Measurements from ENCODE around the gene DHRS7.
"Not testable (repeated sequence)": the region's sequence is repeated elsewhere in the genome, so short reads cannot be mapped to it uniquely, and the experiment has no call there.

Gene DHRS7

DNA sequence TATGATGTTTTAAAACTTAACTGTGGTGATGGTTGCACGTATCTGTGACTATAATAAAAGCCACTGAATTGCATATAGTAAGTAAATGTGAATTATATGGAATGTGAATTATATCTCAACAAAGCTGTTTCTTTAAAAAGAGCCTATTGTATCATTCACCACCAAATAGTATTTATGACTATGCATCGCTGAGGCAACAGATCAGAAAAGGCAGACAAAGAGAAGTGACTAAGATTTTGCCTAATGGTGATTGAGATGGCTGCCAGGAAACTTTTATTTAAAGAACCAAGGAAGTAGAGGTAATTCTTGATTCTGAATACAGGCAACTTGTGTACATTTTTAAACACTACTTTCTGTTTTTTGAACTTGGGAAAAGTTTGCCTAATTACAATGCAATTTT lies 31.7 kb downstream of the DHRS7 start:
- DNase-seq (ENCODE audit: low read depth) = no peak

DNA sequence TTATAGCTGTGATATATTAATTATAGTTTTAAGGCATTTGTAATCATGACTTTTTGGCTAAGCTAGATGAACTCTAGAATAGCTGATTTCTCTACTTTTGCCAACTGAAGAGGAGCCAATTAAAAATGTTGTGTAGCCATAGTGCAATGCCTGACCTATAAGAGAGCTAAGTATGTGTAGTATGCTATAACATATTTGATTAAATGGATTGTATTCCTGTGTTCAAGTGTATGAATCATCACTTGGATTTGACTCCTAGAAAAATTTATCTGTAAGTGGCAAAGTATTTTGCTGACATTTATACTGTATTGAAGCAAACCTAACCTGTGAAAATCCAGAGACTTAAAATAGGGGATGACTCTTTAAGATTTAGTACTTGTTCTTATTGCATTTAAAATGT lies 39.3 kb downstream of the DHRS7 start:
- DNase-seq (ENCODE audit: low read depth) = no peak

DNA sequence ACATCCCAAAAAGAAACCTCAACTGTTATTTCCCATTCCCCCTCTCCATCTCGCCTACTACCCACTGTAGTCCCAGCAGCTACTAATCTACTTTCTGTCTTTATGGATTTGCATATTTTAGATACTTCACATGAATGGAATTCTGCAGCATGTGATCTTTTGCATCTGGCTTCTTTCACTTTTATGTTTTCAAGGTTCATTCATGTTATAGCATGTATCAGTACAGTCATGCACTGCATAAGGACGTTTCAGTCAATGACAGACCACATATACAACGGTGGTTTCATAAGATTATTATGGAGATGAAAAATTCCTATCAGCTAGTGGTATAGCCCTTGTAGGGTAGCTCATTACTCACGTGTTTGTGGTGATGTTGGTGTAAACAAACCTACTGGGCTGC lies 49.0 kb downstream of the DHRS7 start:
- DNase-seq (ENCODE audit: low read depth) = no peak

DNA sequence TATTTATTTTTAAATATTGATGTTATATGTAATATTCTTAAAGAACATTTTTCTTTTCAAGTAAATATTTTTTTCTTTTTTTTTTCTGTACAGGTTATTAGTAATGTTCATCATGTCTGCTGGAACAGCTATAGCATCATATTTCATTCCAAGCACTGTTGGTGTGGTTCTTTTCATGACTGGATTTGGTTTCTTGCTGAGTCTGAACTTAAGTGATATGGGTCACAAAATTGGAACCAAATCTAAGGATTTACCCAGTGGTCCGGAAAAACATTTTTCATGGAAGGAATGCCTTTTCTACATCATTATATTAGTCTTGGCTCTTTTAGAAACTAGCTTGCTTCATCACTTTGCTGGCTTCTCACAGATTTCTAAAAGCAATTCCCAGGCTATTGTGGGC lies 50.3 kb downstream of the DHRS7 start:
- no peak for DNase-seq (ENCODE audit: low read depth)

DNA sequence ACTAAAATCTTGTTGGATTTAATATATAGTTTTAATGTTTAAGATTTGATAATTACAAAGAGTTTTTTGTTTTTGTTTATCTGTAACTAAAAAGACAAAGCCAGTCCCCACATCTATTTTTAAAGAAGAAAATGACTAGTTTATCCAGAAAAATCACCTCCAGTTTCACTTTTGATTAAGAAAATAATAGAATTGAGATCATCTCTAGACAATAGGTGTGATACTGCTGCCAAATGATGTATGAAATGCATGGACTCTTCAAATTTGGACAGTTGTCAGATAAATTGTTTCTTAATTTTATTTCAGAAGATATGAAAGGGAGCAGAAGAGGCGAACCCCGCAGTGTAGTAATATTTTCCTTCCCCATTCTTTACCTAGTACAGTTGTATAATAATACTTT lies 53.5 kb downstream of the DHRS7 start:
- no peak for DNase-seq (ENCODE audit: low read depth)

DNA sequence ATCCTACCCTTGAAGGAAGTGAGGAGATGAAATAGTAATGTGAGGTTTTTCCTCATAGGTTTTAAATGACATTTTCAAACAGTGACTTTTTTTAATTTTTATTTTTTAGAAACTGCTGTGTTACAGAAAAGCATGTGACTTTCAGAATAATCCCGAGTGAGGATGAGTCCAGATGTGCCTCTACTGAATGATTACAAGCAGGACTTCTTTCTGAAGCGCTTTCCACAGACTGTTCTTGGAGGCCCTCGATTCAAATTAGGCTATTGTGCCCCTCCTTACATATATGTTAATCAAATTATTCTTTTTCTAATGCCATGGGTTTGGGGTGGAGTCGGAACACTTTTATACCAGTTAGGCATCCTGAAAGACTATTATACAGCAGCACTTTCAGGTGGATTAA lies 57.7 kb downstream of the DHRS7 start:
- no peak for DNase-seq (ENCODE audit: low read depth)

DNA sequence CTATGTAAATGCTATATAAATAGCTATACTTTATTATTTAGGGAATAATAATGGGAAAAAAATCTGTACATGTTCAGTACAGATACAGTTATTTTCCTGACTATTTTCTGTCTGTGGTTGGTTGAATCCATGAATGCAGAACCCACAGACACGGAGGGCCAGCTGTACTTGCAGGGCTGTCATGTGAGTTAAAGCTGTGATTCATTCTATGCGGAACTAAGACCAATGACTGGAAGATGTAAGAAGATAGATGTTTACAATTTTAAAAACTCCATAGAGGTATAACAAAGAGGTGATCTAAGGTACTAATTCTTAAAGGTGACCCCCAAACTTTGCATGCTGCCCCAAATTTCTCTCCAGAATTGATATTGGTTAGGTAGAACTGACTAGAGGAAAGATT lies 58.9 kb downstream of the DHRS7 start:
- no peak for DNase-seq (ENCODE audit: low read depth)

DNA sequence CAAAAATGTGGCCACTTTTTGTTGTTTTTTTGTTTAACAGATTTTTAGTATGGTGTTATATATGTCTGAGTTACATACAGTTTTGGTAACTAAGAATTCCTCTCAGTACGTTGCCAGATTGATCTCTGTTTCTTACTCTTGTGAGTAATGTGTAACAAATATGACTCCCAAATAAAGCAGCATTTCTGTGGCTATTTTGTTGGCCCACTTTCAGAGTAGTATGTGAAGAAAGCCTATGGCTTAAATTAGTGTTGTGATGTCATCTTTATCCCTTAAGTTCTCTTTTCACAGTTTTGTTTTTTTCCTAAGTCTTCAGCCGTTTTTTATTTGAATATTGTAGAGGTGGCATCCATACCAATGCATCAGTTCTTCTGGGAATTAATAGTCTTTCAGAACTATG lies 62.8 kb downstream of the DHRS7 start:
- DNase-seq (ENCODE audit: low read depth) = no peak

DNA sequence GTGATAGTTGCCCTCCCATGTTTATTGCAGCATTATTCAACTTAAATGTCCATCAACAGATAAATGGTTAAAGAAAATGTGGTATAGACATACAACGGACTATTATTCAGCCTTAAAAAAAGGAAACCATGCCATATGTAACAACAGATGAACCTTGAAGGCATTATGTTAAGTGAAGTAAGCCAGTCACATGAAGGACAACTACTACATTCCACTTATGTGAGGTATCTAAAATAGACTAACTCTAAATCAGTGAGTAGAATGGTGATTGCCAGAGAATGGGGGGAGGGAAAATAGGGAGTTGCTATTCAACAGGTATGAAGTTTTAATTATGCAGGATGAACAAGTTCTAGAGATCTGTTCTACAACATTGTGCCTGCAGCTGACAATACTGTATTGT lies 63.4 kb downstream of the DHRS7 start:
- no peak for DNase-seq (ENCODE audit: low read depth)

DNA sequence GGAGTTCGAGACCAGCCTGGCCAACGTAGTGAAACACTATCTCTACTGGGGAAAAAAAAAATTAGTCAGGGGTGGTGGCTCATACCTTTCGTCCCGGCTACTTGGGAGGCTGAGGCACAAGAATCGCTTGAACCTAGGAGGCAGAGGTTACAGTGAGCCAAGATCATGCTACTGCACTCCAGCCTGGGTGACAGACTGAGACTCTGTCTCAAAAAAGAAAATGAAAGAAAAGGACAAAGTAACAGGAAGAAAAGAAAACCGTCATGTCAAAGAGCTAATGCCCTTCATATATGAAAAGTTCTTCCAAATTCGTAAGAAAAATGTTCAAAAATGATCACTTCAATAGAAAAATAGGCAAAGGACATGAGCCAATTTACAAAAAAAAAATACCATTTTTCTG lies 65.3 kb downstream of the DHRS7 start:
- not testable (repeated sequence) for DNase-seq (ENCODE audit: low read depth)

DNA sequence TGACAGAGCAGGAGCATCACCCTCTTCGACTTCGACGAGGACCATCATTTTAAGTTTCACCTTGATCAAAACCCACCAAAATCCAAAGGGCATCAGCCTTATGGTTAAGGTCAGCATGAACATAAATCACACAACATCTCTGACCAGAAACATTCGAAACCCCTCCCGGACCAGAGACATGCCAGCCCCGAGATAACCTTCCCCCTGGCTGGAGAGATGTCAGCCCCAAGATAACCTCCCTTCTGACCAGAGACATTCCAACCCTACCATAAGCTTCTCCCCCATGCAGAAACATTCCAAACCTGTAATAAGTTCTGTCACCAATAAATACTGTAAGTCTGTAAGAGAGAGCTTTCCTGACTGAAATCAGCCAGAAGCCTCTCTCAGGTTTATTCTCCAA lies 67.2 kb downstream of the DHRS7 start:
- DNase-seq (ENCODE audit: low read depth) = no peak

DNA sequence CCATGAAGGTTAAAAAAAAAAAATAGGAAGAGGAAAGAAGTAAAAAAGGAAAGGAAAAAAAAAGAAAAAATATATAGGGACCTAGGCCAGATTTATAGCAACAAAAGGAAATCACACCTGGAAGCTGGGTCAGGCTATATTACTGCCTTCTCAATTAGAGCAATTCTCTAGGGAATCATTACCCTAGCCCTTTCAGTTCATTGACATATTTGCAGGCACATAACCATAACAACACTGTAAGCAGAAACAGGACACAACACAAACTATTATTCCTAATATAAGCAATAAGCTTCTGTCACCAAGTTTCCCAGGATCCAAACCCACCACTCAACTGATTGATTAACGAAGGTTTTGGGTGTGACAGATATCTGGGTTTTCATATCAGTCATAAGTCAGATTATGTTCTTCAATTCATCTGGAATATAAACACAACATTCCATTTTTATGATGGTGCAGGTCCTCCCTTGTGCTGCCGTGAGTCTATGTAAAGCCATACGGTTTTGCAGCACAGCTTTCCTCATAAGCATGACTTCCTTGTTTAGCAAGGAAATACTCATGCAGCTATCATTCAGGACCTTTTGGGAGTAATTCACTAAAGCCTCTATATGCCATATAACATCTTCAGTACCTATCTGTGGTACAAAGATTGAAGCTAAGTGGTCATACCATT lies 69.3 kb downstream of the DHRS7 start:
- no peak for DNase-seq (ENCODE audit: low read depth)

DNA sequence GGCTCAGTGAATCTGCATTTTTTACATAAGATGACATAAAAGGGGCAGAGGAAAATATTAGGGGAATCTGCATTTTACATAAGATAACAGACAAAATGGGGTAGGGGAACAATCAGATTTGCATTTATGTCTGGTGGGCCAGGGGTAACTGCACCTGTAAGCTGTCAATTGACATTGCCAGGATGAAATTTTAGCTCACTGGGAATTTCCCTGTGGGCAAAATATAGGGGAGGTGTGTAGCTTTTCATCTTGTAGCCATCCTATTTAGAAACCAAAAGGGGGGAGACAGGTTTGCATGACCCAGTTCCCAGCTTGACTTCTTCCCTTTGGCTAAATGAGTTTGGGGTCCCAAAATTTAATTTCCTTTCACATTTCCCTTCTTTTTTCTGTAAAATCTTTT lies 70.0 kb downstream of the DHRS7 start:
- DNase-seq (ENCODE audit: low read depth) = no peak

DNA sequence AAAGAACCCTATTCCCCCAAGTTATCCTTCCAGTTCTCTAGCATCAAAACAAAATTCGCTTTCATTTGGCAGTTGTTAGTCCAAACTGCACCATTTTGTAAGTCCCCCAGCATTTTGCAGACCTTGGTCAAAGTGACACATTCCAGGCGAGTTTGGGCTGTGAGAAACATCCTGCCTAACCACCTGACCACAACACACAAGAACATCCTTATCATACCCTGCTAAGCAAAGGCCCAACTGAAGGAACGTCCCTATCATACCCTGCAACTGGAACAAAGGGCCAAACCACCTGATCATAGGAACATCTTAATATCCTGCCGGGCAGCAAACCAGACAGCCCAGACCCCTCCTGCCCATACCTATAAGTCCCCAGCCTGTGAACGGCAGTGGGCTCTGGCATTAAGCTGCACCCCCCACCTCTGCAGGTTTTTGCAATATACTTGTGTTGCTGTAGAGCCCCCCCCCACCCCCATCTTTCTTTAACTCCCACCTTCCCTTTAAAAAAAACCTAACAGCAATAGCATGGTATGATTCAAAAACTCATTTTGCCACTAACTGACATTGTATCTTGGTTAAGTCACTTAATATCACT lies 70.8 kb downstream of the DHRS7 start:
- DNase-seq (ENCODE audit: low read depth) = no peak
